Naive thymus-derived CD4-positive, alpha-beta T cell (primary cell): Measurements from ENCODE around the gene DENND1A. TPM values are rescaled to one million over a fixed set of nuclear protein-coding genes. Genes with fewer than 3 reads are reported as not detected.
A peak's percentile ranks its signal among the peaks of the same experiment; 100 is the strongest.

Source experiments
- ATAC-seq: fragments of 150-1000 bp; cut with Tn5 transposase; 2 replicates; pipeline ENCODE4 v1.10.0; 2021; ENCODE audit warnings: mild to moderate bottlenecking, moderate library complexity
- CTCF ChIA-PET: fragments of 350-600 bp; sonication (Branson Sonifier 250); formaldehyde crosslinking; loops from one replicate; lab custom pipeline; 2021; ENCODE audit warnings: antibody characterized with exemption; lab: Charles Lee
- POLR2A ChIA-PET: fragments of 350-600 bp; sonication (Branson Sonifier 250); formaldehyde crosslinking; loops from one replicate; lab custom pipeline; 2021; ENCODE audit warnings: antibody characterized with exemption, inconsistent platforms; lab: Charles Lee
- DNase-seq, 9 donors: peaks; one replicate each; pipeline versions ENCODE4 v3.0.0 to v3.0.0-alpha.2; 2020 to 2022; ENCODE audit warnings: mixed read lengths in 1 of 9
- H3K27ac ChIP-seq: one replicate; pipeline ENCODE4 v1.7.0; 2013; ENCODE audit warnings: mild to moderate bottlenecking, low read depth, low read length, moderate library complexity
- H3K27me3 ChIP-seq, 2 donors: one replicate each; pipeline ENCODE4 v1.7.0; 2013; ENCODE audit warnings: low read length in 2 of 2, mild to moderate bottlenecking in 2 of 2, moderate library complexity in 2 of 2; ENCODE audit not compliant: control insufficient read depth in 2 of 2, insufficient read depth in 2 of 2
- H3K36me3 ChIP-seq, 3 experiments: 1 replicate in 2 of 3; 2 replicates in 1 of 3; pipeline ENCODE4 v1.7.0; 2013; ENCODE audit warnings: low read length in 3 of 3, mild to moderate bottlenecking in 3 of 3, moderate library complexity in 1 of 3; ENCODE audit not compliant: insufficient read depth in 3 of 3, control insufficient read depth in 2 of 3
- H3K4me1 ChIP-seq, 2 donors: one replicate each; pipeline ENCODE4 v1.7.0; 2013; ENCODE audit warnings: low read length in 2 of 2, mild to moderate bottlenecking in 2 of 2, moderate library complexity in 1 of 2; ENCODE audit not compliant: control insufficient read depth in 2 of 2, insufficient read depth in 2 of 2
- H3K4me3 ChIP-seq: 2 replicates; pipeline ENCODE4 v1.7.0; 2013; ENCODE audit warnings: mild to moderate bottlenecking, low read length
- H3K9me3 ChIP-seq, 3 experiments: 1 replicate in 2 of 3; 2 replicates in 1 of 3; pipeline ENCODE4 v1.7.0; 2013; ENCODE audit warnings: low read length in 3 of 3; ENCODE audit not compliant: control insufficient read depth in 2 of 3
- H3K27ac Mint-ChIP-seq, 9 donors: one replicate each; pipeline ENCODE4 v1.8.0; 2020 to 2022; ENCODE audit warnings: mixed read lengths in 9 of 9, mild to moderate bottlenecking in 8 of 9, moderate library complexity in 5 of 9, inconsistent platforms in 2 of 9
- H3K27me3 Mint-ChIP-seq, 5 donors: one replicate each; pipeline ENCODE4 v1.8.0; 2021 to 2022; ENCODE audit warnings: mixed read lengths in 5 of 5, mild to moderate bottlenecking in 1 of 5
- H3K36me3 Mint-ChIP-seq, 5 donors: one replicate each; pipeline ENCODE4 v1.8.0; 2020 to 2022; ENCODE audit warnings: mixed read lengths in 5 of 5, mild to moderate bottlenecking in 3 of 5, inconsistent platforms in 1 of 5
- H3K4me1 Mint-ChIP-seq, 7 donors: one replicate each; pipeline ENCODE4 v1.8.0; 2020 to 2022; ENCODE audit warnings: mixed read lengths in 7 of 7, mild to moderate bottlenecking in 3 of 7, inconsistent platforms in 1 of 7
- H3K4me3 Mint-ChIP-seq, 10 donors: one replicate each; pipeline ENCODE4 v1.8.0; 2020 to 2022; ENCODE audit warnings: mild to moderate bottlenecking in 10 of 10, mixed read lengths in 10 of 10, moderate library complexity in 6 of 10, inconsistent platforms in 2 of 10
- H3K9me3 Mint-ChIP-seq, 11 donors: one replicate each; pipeline ENCODE4 v1.8.0; 2020 to 2022; ENCODE audit warnings: mixed read lengths in 11 of 11, mild to moderate bottlenecking in 4 of 11, inconsistent platforms in 1 of 11, moderate library complexity in 1 of 11
- intact Hi-C, 2 donors: fragments of 100-400 bp; cut with micrococcal nuclease; formaldehyde crosslinking; loops; one replicate each; pipeline ENCODE4 v1.15.1; 2023
- polyA plus RNA-seq, 2 donors: library from polyadenylated mRNA; unstranded; fragments of 300-500 nt; fragmentation: Illumina TruSeq; gene quantifications; one replicate each; pipeline ENCODE4 v1.2.3, GENCODE V29; 2021
- total RNA-seq, 6 experiments: library from RNA in 5 of 6; stranded (reverse) in 5 of 6; gene quantifications; 1 replicate in 5 of 6; 2 replicates in 1 of 6; pipeline ENCODE4 v1.2.3 and lab custom pipeline; 2021 to 2026

Gene DENND1A
- total and polyA plus RNA-seq, 7 experiments from 2014 or later: 4.6 to 41.1 (median 16.5) TPM

- Mint-ChIP-seq H3K27me3 (peaks cover 0 to 4% (median 0%) of the 10 kb centered on the region in 5 donors), H3K4me3 (peak overlapping the region in 7 of 10 donors; percentile 18 to 64 (median 52)), H3K4me1 (peaks cover 6 to 25% (median 18%) of the 10 kb centered on the region in 7 donors), H3K9me3 (no peaks in the 10 kb centered on the region), H3K27ac (peak overlapping the region in 1 of 9 donors; percentile 14), H3K36me3 (peaks cover 0 to 18% (median 8%) of the 10 kb centered on the region in 5 donors)
- ChIA-PET POLR2A (no interaction called here), CTCF (no interaction called here)
- Histone ChIP-seq H3K36me3 (no peaks in the 10 kb centered on the region), H3K4me1 (no peaks in the 10 kb centered on the region), H3K9me3 (no peaks in the 10 kb centered on the region), H3K27me3 (no peaks in the 10 kb centered on the region), H3K4me3 (no peak overlapping the region), H3K27ac (no peak overlapping the region)
- intact Hi-C loops: no loop called here
- DNase-seq (no peak), ATAC-seq (no peak)
Measured at GRCh38 chr9:123796618-123797484, 133.1 kb downstream of the DENND1A start.

- intact Hi-C loops: no loop called here
- no peaks in the 10 kb centered on the region for H3K9me3 Mint-ChIP-seq
- no peaks in the 10 kb centered on the region for H3K27me3 ChIP-seq
- no peak overlapping the region for H3K27ac Mint-ChIP-seq
- DNase-seq (no peak), ATAC-seq (no peak)
- CTCF ChIA-PET: no interaction called here
- H3K27me3 Mint-ChIP-seq: peaks cover 0 to 4% (median 0%) of the 10 kb centered on the region in 5 donors
- H3K4me1 ChIP-seq: no peaks in the 10 kb centered on the region
- POLR2A ChIA-PET: no interaction called here
- H3K4me1 Mint-ChIP-seq: peaks cover 6 to 25% (median 18%) of the 10 kb centered on the region in 7 donors
- H3K9me3 ChIP-seq: no peaks in the 10 kb centered on the region
- peaks cover 0 to 19% (median 9%) of the 10 kb centered on the region in 5 donors for H3K36me3 Mint-ChIP-seq
- H3K4me3 ChIP-seq: no peak overlapping the region
- peak overlapping the region in 1 of 10 donors; percentile 52 for H3K4me3 Mint-ChIP-seq
- H3K27ac ChIP-seq: no peak overlapping the region
- H3K36me3 ChIP-seq: no peaks in the 10 kb centered on the region
Measured at GRCh38 chr9:123796094-123796493, 133.8 kb downstream of the DENND1A start.

- H3K4me1 Mint-ChIP-seq: peaks cover 6 to 25% (median 18%) of the 10 kb centered on the region in 7 donors
- intact Hi-C loops: no loop called here
- H3K4me3 Mint-ChIP-seq: no peak overlapping the region
- Histone ChIP-seq H3K4me1 (no peaks in the 10 kb centered on the region), H3K27ac (no peak overlapping the region), H3K4me3 (no peak overlapping the region), H3K9me3 (no peaks in the 10 kb centered on the region), H3K27me3 (no peaks in the 10 kb centered on the region), H3K36me3 (no peaks in the 10 kb centered on the region)
- CTCF ChIA-PET: no interaction called here
- no peak for ATAC-seq
- no peaks in the 10 kb centered on the region for H3K9me3 Mint-ChIP-seq
- no peak for DNase-seq
- H3K27ac Mint-ChIP-seq: no peak overlapping the region
- peaks cover 0 to 19% (median 9%) of the 10 kb centered on the region in 5 donors for H3K36me3 Mint-ChIP-seq
- peaks cover 0 to 4% (median 0%) of the 10 kb centered on the region in 5 donors for H3K27me3 Mint-ChIP-seq
- POLR2A ChIA-PET: no interaction called here
Measured at GRCh38 chr9:123795336-123795735, 134.6 kb downstream of the DENND1A start.

GRCh38 chr9:123792501-123792900 is 137.4 kb downstream of the DENND1A start:
- H3K4me1 Mint-ChIP-seq: peaks cover 3 to 19% (median 12%) of the 10 kb centered on the region in 7 donors
- no peak overlapping the region for H3K4me3 Mint-ChIP-seq
- no peaks in the 10 kb centered on the region for H3K27me3 Mint-ChIP-seq
- DNase-seq (no peak), ATAC-seq (no peak)
- Histone ChIP-seq H3K4me3 (no peak overlapping the region), H3K27ac (no peak overlapping the region), H3K27me3 (no peaks in the 10 kb centered on the region), H3K36me3 (no peaks in the 10 kb centered on the region), H3K4me1 (no peaks in the 10 kb centered on the region), H3K9me3 (no peaks in the 10 kb centered on the region)
- H3K9me3 Mint-ChIP-seq: no peaks in the 10 kb centered on the region
- H3K36me3 Mint-ChIP-seq: peaks cover 0 to 26% (median 12%) of the 10 kb centered on the region in 5 donors
- ChIA-PET CTCF (no interaction called here), POLR2A (no interaction called here)
- intact Hi-C loops: no loop called here
- H3K27ac Mint-ChIP-seq: no peak overlapping the region

- H3K9me3 Mint-ChIP-seq: no peaks in the 10 kb centered on the region
- ATAC-seq (no peak), DNase-seq (no peak)
- H3K27ac ChIP-seq: no peak overlapping the region
- H3K4me1 Mint-ChIP-seq: peaks cover 0 to 2% (median 0%) of the 10 kb centered on the region in 7 donors
- no peaks in the 10 kb centered on the region for H3K27me3 Mint-ChIP-seq
- H3K4me1 ChIP-seq: no peaks in the 10 kb centered on the region
- CTCF ChIA-PET: no interaction called here
- H3K27me3 ChIP-seq: no peaks in the 10 kb centered on the region
- H3K27ac Mint-ChIP-seq: no peak overlapping the region
- no peak overlapping the region for H3K4me3 Mint-ChIP-seq
- H3K9me3 ChIP-seq: no peaks in the 10 kb centered on the region
- POLR2A ChIA-PET: no interaction called here
- no peak overlapping the region for H3K4me3 ChIP-seq
- H3K36me3 ChIP-seq: no peaks in the 10 kb centered on the region
- peaks cover 0 to 31% (median 13%) of the 10 kb centered on the region in 5 donors for H3K36me3 Mint-ChIP-seq
- intact Hi-C loops: no loop called here
Measured at GRCh38 chr9:123789554-123790292, 140.2 kb downstream of the DENND1A start.

GRCh38 chr9:123787416-123787815 is 142.5 kb downstream of the DENND1A start:
- ChIA-PET POLR2A (no interaction called here), CTCF (no interaction called here)
- Mint-ChIP-seq H3K36me3 (peaks cover 0 to 30% (median 18%) of the 10 kb centered on the region in 5 donors), H3K9me3 (no peaks in the 10 kb centered on the region), H3K4me3 (no peak overlapping the region), H3K27me3 (no peaks in the 10 kb centered on the region), H3K27ac (no peak overlapping the region), H3K4me1 (peaks cover 0 to 6% (median 0%) of the 10 kb centered on the region in 7 donors)
- Histone ChIP-seq H3K27ac (no peak overlapping the region), H3K4me1 (no peaks in the 10 kb centered on the region), H3K27me3 (no peaks in the 10 kb centered on the region), H3K36me3 (no peaks in the 10 kb centered on the region), H3K4me3 (no peak overlapping the region), H3K9me3 (no peaks in the 10 kb centered on the region)
- DNase-seq: no peak
- no peak for ATAC-seq
- intact Hi-C loops: no loop called here
